ENCODE measurements around the gene INS.

DNA sequence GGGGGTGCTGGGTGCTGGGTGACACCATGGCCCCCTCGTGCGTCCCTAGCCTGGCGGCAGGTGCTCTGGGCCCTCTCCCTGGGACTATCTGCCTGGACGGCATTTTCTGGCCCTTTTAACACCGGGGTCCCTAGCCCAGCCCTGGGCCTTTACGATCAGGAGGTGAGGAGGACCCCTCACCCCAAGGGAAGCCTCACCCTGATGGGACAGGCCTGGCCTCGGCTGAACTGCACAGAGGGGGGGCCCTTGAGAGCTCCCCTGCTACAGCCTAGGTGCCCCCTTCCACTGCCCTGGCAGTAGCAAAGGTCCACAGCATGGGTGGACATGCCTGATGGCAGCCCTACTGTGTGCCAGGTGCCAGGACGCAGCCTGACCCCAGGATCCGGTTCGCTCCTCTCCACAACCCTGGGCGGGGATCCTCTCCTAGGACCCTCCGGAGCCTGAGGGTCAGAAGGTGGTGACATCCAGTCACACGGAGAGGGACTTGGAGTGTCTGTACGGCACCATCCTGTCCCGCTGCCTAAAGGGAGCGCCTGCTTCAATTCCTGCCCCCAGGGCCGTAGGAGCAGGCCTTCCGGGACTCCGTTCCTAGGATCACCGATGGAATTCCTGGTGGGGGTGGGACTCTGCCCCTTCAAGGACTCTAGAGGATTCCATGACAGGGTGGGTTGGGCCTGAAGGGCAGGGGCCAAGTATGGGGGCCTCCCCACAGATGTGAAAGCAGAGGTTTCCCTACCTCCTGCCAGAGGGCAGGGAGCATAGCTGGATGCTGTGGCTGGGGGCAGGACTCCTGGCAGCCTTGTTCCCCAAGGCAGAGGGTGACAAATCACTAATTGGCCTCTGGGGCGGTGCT, 43.6 kb upstream of the INS start:
- TF ChIP-seq POLR2A (IDR thresholded peaks at IDR 0.05; ENCODE audit: low read depth, low read length) (no peak), POLR2AphosphoS5 (IDR thresholded peaks at IDR 0.05; ENCODE audit: low read depth, low read length) (no peak), TAF1 (IDR thresholded peaks at IDR 0.05; ENCODE audit: low read depth, low read length) (no peak)

Data from GM12891 (cell line).